GM12878 (cell line): ENCODE data around the gene RPS6KL1. TPM values are rescaled to one million over a fixed set of nuclear protein-coding genes. Genes with fewer than 3 reads are reported as not detected.

ENCODE experiments used
- ATAC-seq: fragments of 200-7000 bp; cut with Tn5 transposase; 3 replicates; pipeline ENCODE4 v1.9.1; 2020; ENCODE audit warnings: mild to moderate bottlenecking, moderate library complexity
- BruUV-seq: library from RNA; stranded (reverse); fragments of 400-500 nt; replicated peaks from 2 replicates; lab custom pipeline; 2021; lab: Mats Ljungman, UMichigan
- CTCF ChIA-PET: fragments of 300-600 bp; sonication (Branson Sonifier 250); formaldehyde crosslinking; extraction: SDS; loops from one replicate; lab custom pipeline; 2021; ENCODE audit warnings: inconsistent platforms; lab: Yijun Ruan, JAX
- POLR2A ChIA-PET: fragments of 350-600 bp; formaldehyde crosslinking; extraction: SDS; loops from one replicate; lab custom pipeline; 2021; ENCODE audit warnings: inconsistent platforms; lab: Charles Lee
- RAD21 ChIA-PET: fragments of 300-600 bp; sonication (Branson Sonifier 250); formaldehyde crosslinking; loops from one replicate; lab custom pipeline; 2023; ENCODE audit warnings: antibody characterized with exemption; ENCODE audit not compliant: unreplicated experiment; lab: Charles Lee
- SMC1A ChIA-PET: fragments of 300-600 bp; sonication (Branson Sonifier 250); formaldehyde crosslinking; loops from one replicate; lab custom pipeline; 2023; ENCODE audit not compliant: unreplicated experiment, uncharacterized antibody; lab: Charles Lee
- DNase-seq: peaks from one replicate; pipeline ENCODE4 v3.0.0-alpha.2; 2011; ENCODE audit warnings: low read depth, low spot score
- FAIRE-seq: peaks from 3 replicates; lab custom pipeline; 2011; peaks lifted over from hg19 to GRCh38; lab: Jason Lieb, UNC
- H2AFZ ChIP-seq: 2 replicates; pipeline ENCODE4 v1.6.0; 2011; ENCODE audit warnings: low read depth, low read length, control low read depth; ENCODE audit not compliant: control insufficient read depth
- H3K27ac ChIP-seq: 2 replicates; pipeline ENCODE4 v1.5.1; 2011; ENCODE audit warnings: control low read depth; ENCODE audit not compliant: control insufficient read depth, insufficient read depth
- H3K27me3 ChIP-seq, 2 experiments: replicated peaks in 1 of 2; 2 replicates each; pipeline versions ENCODE4 v1.6.0 to v1.6.1; 2011; ENCODE audit warnings: low read length in 1 of 2; ENCODE audit not compliant: control insufficient read depth in 2 of 2, insufficient read depth in 2 of 2
- H3K36me3 ChIP-seq, 2 experiments: 2 replicates each; pipeline ENCODE4 v1.5.1; 2011; ENCODE audit warnings: low read length in 1 of 2; ENCODE audit not compliant: control insufficient read depth in 2 of 2, insufficient read depth in 2 of 2
- H3K4me1 ChIP-seq: 2 replicates; pipeline ENCODE4 v1.6.1; 2011; ENCODE audit warnings: mild to moderate bottlenecking, low read length, moderate library complexity, mixed read lengths; ENCODE audit not compliant: control insufficient read depth, insufficient read depth
- H3K4me2 ChIP-seq: 2 replicates; pipeline ENCODE4 v1.6.0; 2011; ENCODE audit warnings: control low read depth; ENCODE audit not compliant: control insufficient read depth, insufficient read depth
- H3K4me3 ChIP-seq: fragments of 200-600 bp; sonication (generic); 2 replicates; pipeline ENCODE4 v1.5.1; 2016
- H3K79me2 ChIP-seq: 2 replicates; pipeline ENCODE4 v1.6.0; 2011; ENCODE audit warnings: low read length; ENCODE audit not compliant: control insufficient read depth, insufficient read depth
- H3K9ac ChIP-seq: 2 replicates; pipeline ENCODE4 v1.8.0; 2011; ENCODE audit warnings: low read length, control low read depth, mixed read lengths; ENCODE audit not compliant: control insufficient read depth, insufficient read depth
- H3K9me3 ChIP-seq: replicated peaks from 3 replicates; pipeline ENCODE4 v1.5.1; 2011; ENCODE audit warnings: mild to moderate bottlenecking, low read length; ENCODE audit not compliant: control insufficient read depth, insufficient read depth
- H4K20me1 ChIP-seq: 2 replicates; pipeline ENCODE4 v1.6.0; 2011; ENCODE audit not compliant: control insufficient read depth, insufficient read depth
- BCLAF1 ChIP-seq: fragments of 450-650 bp; IDR thresholded peaks from 2 replicates; pipeline ENCODE4 v1.6.1; 2017; ENCODE audit warnings: antibody characterized with exemption, mild to moderate bottlenecking, moderate library complexity
- BHLHE40 ChIP-seq, 2 experiments: fragments of 450-650 bp in 1 of 2; IDR thresholded peaks; 2 replicates each; pipeline ENCODE4 v1.6.1; 2011 to 2017; ENCODE audit warnings: low read depth in 2 of 2, borderline replicate concordance in 1 of 2, improper control_type of control experiment in 1 of 2, low read length in 1 of 2, mild to moderate bottlenecking in 1 of 2
- BMI1 ChIP-seq: fragments of 450-650 bp; IDR thresholded peaks from 2 replicates; pipeline ENCODE4 v1.6.1; 2016; ENCODE audit warnings: mild to moderate bottlenecking, moderate library complexity, borderline replicate concordance
- ELK1 ChIP-seq: IDR thresholded peaks from 2 replicates; pipeline ENCODE4 v1.6.1; 2012; ENCODE audit warnings: low read depth, low read length, improper control_type of control experiment
- FOS ChIP-seq: IDR thresholded peaks from 3 replicates; pipeline ENCODE4 v1.6.1; 2011; ENCODE audit warnings: borderline replicate concordance; ENCODE audit not compliant: insufficient read length; ENCODE audit errors: extremely low read depth
- FOXM1 ChIP-seq: IDR thresholded peaks from 2 replicates; pipeline ENCODE4 v1.6.1; 2012; ENCODE audit warnings: low read depth, mild to moderate bottlenecking, inconsistent platforms, low read length, moderate library complexity
- HDAC2 ChIP-seq: fragments of 200-600 bp; sonication (generic); IDR thresholded peaks from 2 replicates; pipeline ENCODE4 v1.6.1; 2017
- IRF3 ChIP-seq: fragments of 450-650 bp; IDR thresholded peaks from 2 replicates; pipeline ENCODE4 v1.6.1; 2014; ENCODE audit warnings: mild to moderate bottlenecking
- LARP7 ChIP-seq: fragments of 450-650 bp; IDR thresholded peaks from 2 replicates; pipeline ENCODE4 v1.6.1; 2017; ENCODE audit warnings: mild to moderate bottlenecking
- MTA2 ChIP-seq: fragments of 450-650 bp; IDR thresholded peaks from 2 replicates; pipeline ENCODE4 v1.6.1; 2016; ENCODE audit warnings: low read depth, mild to moderate bottlenecking, moderate library complexity
- NR2C2 ChIP-seq: IDR thresholded peaks from 2 replicates; pipeline ENCODE4 v1.6.1; 2011; ENCODE audit warnings: borderline replicate concordance, low read depth; ENCODE audit not compliant: control insufficient read depth, insufficient read length
- SKIL ChIP-seq: fragments of 450-650 bp; IDR thresholded peaks from 2 replicates; pipeline ENCODE4 v1.6.1; 2017; ENCODE audit warnings: mild to moderate bottlenecking, low read depth, inconsistent platforms; ENCODE audit not compliant: poor library complexity, severe bottlenecking
- STAT1 ChIP-seq: fragments of 450-650 bp; conservative IDR thresholded peaks from 2 replicates; pipeline ENCODE4 v1.6.1; 2014; ENCODE audit warnings: antibody characterized with exemption, mild to moderate bottlenecking
- WGBS: methylation state at CpG from one replicate; pipeline ENCODE4 v1.1.6; 2016; ENCODE audit warnings: low lambda C conversion rate; ENCODE audit not compliant: insufficient replicate concordance, insufficient coverage; ENCODE audit errors: missing lambda C conversion rate; 5-methylcytosine and 5-hydroxymethylcytosine counted together
- in situ Hi-C: fragments of 300-500 bp; cut with MboI; formaldehyde crosslinking; loops from 9 replicates; pipeline ENCODE4 v1.14.3; 2018; ENCODE audit warnings: mixed read lengths
- intact Hi-C: fragments of 100-400 bp; cut with micrococcal nuclease; formaldehyde crosslinking; loops from one replicate; pipeline ENCODE4 v1.14.2; 2022; ENCODE audit not compliant: unreplicated experiment
- polyA plus RNA-seq, 11 experiments: library from polyadenylated mRNA; depleted of rRNA in 4 of 11; unstranded in 6 of 11; stranded (reverse) in 5 of 11; fragments of >200 nt; fragmentation: Nextera tagmentation in 4 of 11; fragmentation: Illumina TruSeq in 1 of 11; extraction: Ambion mirVana in 4 of 11; extraction: Trizol in 1 of 11; gene quantifications; 1 replicate in 1 of 11; 2 replicates in 10 of 11; pipeline versions ENCODE4 v1.2.1 to v1.2.3, GENCODE V29; 2011 to 2016; ENCODE audit warnings: inconsistent platforms in 2 of 11, missing spikeins in 2 of 11, low read depth in 1 of 11
- total RNA-seq, 4 experiments: library from RNA; depleted of rRNA in 3 of 4; stranded (reverse); fragments of >200 nt in 3 of 4; fragmentation: Illumina TruSeq in 1 of 4; extraction: Trizol in 1 of 4; gene quantifications; 2 replicates each; pipeline versions ENCODE4 v1.2.1 to v1.2.3, GENCODE V29; 2013 to 2021

Gene RPS6KL1
- total and polyA plus RNA-seq, 10 of the 15 experiments (the other 5 are each of a cell fraction or from before 2014, with no cell fraction given) = 0.04 to 4.2 (median 2.0) TPM

GRCh38 chr14:74936151-74936550 lies 13.1 kb upstream of the RPS6KL1 start:
- Histone ChIP-seq H3K4me3 (no peak overlapping the region), H3K27ac (no peak overlapping the region), H3K4me1 (peaks cover 33% of the 10 kb centered on the region), H3K79me2 (no peaks in the 10 kb centered on the region), H3K36me3 (no peaks in the 10 kb centered on the region), H3K9me3 (no peaks in the 10 kb centered on the region; the same call in 2 of the 3 replicates), H2AFZ (no peak overlapping the region), H3K9ac (no peak overlapping the region), H3K27me3 (no peaks in the 10 kb centered on the region), H4K20me1 (no peaks in the 10 kb centered on the region), H3K4me2 (no peak overlapping the region)
- DNase-seq (no peak), FAIRE-seq (no peak), ATAC-seq (no peak)
- TF ChIP-seq SKIL = no peak
- TF ChIP-seq FOXM1 = no peak
- TF ChIP-seq BHLHE40 (IDR thresholded peaks at IDR 0.05; ENCODE audit: borderline replicate concordance in 1 of 2, low read depth in 2 of 2, low read length in 1 of 2) = no peak
- TF ChIP-seq BCLAF1 = no peak
- TF ChIP-seq STAT1 = no peak
- TF ChIP-seq MTA2 = no peak
- no peak for TF ChIP-seq LARP7
- no peak for TF ChIP-seq ELK1
- no peak for TF ChIP-seq IRF3
- TF ChIP-seq BMI1 = no peak
- TF ChIP-seq HDAC2 = no peak
- TF ChIP-seq NR2C2 = no peak
- TF ChIP-seq FOS = no peak
- SMC1A ChIA-PET = interaction anchor here (1.0 kb wide), 1 partner anchor 627 kb away, joined by 3 read pairs; no protein-coding TSS in a partner anchor
- in situ Hi-C loops (no loop called here), intact Hi-C loops (no loop called here)
- POLR2A ChIA-PET = no interaction called here
- 79% methylated on average over 11 of the region's 11 CpGs for WGBS
- RAD21 ChIA-PET = no interaction called here
- CTCF ChIA-PET = interaction anchor here (1.0 to 1.2 kb wide), 4 partner anchors 9 to 152 kb away, joined by 3 to 5 read pairs (median 4); no protein-coding TSS in a partner anchor
- BruUV-seq = no TSS peak
